AG04449 (cell line): Measurements from ENCODE around the gene SCN11A.

Experiments
- CTCF ChIA-PET: fragments of 350-600 bp; formaldehyde crosslinking; extraction: SDS; loops from one replicate; lab custom pipeline; 2021; ENCODE audit warnings: antibody characterized with exemption; lab: Yijun Ruan, JAX
- POLR2A ChIA-PET: fragments of 400-600, 350-600 bp; formaldehyde crosslinking; extraction: SDS; loops from one replicate; lab custom pipeline; 2020; ENCODE audit warnings: antibody characterized with exemption, inconsistent platforms; lab: Yijun Ruan, JAX
- DNase-seq: peaks from one replicate; pipeline ENCODE4 v3.0.0-alpha.2; 2010; ENCODE audit warnings: low read depth, low spot score
- H3K4me3 ChIP-seq: 2 replicates; pipeline ENCODE4 v1.5.1; 2011; ENCODE audit warnings: low read depth, mild to moderate bottlenecking, control low read depth, low read length
- CTCF ChIP-seq: IDR thresholded peaks from one replicate; pipeline ENCODE4 v1.5.1; 2011; ENCODE audit warnings: mild to moderate bottlenecking, moderate library complexity, low read length, control low read depth, inconsistent platforms; ENCODE audit not compliant: insufficient read depth; ENCODE audit errors: missing control alignments

SCN11A gene

DNA sequence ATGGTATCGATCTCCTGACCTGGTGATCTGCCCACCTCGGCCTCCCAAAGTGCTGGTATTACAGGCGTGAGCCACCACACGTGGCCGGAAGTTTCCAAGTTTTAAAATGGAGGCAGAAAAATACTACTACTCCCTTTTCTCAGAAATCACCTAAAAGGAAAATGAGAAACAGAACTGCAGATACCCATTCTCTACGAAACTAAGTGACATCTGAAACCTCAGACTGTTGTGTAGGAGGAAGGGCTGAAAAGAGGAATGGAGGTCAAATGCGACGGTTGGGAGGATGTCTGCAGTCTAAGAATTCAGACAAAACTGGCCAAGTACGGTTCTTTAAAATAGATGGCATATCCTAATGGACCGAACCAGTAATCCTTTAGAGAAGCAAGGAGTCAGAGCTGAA lies 24.2 kb upstream of the SCN11A start:
- no peak for DNase-seq
- POLR2A ChIA-PET = no interaction called here
- CTCF ChIA-PET = no interaction called here
- H3K4me3 ChIP-seq = no peak overlapping the region
- TF ChIP-seq CTCF = no peak

GRCh38 chr3:39068556-39068955 lies 16.8 kb upstream of the SCN11A start:
- ChIA-PET CTCF (interaction anchor here (0.8 to 1.0 kb wide), 3 partner anchors 9 to 219 kb away, joined by 3 to 4 read pairs (median 4); no protein-coding TSS in a partner anchor), POLR2A (no interaction called here)
- no peak overlapping the region for H3K4me3 ChIP-seq
- TF ChIP-seq CTCF = no peak
- DNase-seq = no peak

GRCh38 chr3:39067286-39067685 lies 15.5 kb upstream of the SCN11A start:
- H3K4me3 ChIP-seq = no peak overlapping the region
- no peak for DNase-seq
- ChIA-PET POLR2A (no interaction called here), CTCF (interaction anchor here (1.5 to 2.3 kb wide), 3 partner anchors 13 to 26 kb away, joined by 6 to 14 read pairs (median 8); no protein-coding TSS in a partner anchor)
- TF ChIP-seq CTCF = no peak

- POLR2A ChIA-PET = interaction anchor here (1.1 kb wide), 1 partner anchor 24 kb away, joined by 4 read pairs; no protein-coding TSS in a partner anchor
Measured at GRCh38 chr3:39065197-39065596, 13.5 kb upstream of the SCN11A start.

DNA sequence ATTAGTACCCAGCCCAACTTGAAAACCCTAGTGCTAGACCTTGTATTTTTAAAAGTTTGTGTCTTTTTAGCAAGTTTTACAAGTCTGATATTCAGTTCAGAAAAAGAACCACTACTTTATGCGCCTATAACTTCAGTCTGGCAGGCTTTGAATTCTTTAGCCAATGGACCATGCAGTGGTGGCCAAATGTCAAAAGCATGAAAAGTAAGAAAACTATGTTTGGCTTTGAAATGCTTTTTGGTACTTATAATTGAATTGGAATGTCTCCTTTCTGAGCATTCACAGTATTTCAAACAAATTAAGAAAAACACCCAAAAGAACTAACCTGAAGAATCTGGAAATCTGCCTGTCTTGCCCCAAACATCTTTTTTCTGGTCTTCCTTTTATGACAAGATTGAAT lies 12.9 kb upstream of the SCN11A start:
- DNase-seq = peak; percentile 54
- TF ChIP-seq CTCF = no peak
- H3K4me3 ChIP-seq = no peak overlapping the region
- ChIA-PET CTCF (interaction anchor here (1.0 to 2.1 kb wide), 11 partner anchors 11 to 228 kb away, joined by 3 to 8 read pairs (median 4); partner anchors contain the start of gene CX3CR1), POLR2A (interaction anchor here (1.1 kb wide), 1 partner anchor 24 kb away, joined by 4 read pairs; no protein-coding TSS in a partner anchor)

More at GRCh38 chr3:39065197-39065596, 13.5 kb upstream of the SCN11A start:
- CTCF ChIA-PET = interaction anchor here (0.9 to 2.3 kb wide), 14 partner anchors 11 to 227 kb away, joined by 3 to 14 read pairs (median 4); partner anchors contain the start of gene CX3CR1
- no peak for DNase-seq
- peak; percentile 61 for TF ChIP-seq CTCF
- no peak overlapping the region for H3K4me3 ChIP-seq

GRCh38 chr3:39063143-39063542 lies 11.4 kb upstream of the SCN11A start:
- H3K4me3 ChIP-seq = no peak overlapping the region
- ChIA-PET POLR2A (no interaction called here), CTCF (interaction anchor here (1.3 kb wide), 1 partner anchor 229 kb away, joined by 3 read pairs; no protein-coding TSS in a partner anchor)
- TF ChIP-seq CTCF = no peak
- no peak for DNase-seq
